ENCODE data around the gene RASL11B. TPM values are rescaled to one million over a fixed set of nuclear protein-coding genes. Genes with fewer than 3 reads are reported as not detected.
A peak's percentile ranks its signal among the peaks of the same experiment; 100 is the strongest.

The RASL11B gene
- total and polyA plus RNA-seq, 8 donors: 0.83 to 6.4 (median 2.9) TPM; not detected in 1

DNA sequence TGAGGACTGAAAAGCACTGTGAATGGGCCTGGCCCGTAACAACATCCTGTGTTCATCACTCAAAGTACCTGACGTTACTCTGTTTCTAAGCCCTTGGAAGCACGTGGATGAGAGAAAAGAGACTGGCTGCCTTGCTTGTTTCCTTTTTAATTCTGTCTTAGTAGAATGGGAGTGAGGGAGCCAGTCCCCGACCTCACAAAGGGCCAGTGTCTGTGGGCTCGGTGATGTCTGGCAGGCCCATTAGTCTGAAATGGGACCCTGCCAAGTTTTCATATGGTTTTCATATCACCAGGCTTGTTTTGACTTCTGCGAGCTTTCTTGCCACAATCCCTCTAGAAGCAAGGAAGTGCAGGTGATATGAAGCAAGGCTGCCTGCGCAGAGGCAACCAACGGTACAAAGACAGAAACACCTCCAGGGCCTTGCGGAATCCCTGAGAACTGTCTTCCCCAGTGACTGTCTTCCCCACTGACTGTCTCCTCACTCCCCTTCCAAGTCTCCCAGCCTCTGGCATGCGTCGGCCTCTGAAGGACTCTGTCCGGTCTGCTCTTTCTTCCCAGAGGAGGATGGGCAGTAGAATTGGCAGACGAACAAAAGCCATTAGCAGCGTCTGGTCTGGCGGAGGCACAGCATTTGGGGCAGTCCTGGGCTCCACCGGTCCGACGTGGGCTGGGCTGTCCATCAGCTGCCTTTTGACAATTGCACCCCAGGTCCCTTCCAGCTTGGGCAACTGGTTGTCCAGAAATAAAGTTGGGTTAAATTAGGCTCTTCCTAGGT is 20.2 kb upstream of the RASL11B start:
- intact Hi-C loops (cut with DNase I; ENCODE audit: low total_unique reads): no loop called here
- 18 to 38% (median 21%) methylated on average over 16 to 18 of the region's 18 CpGs for WGBS, 5 donors
- Histone ChIP-seq H3K9me3 (no peaks in the 10 kb centered on the region), H3K4me1 (peaks cover 13 to 40% (median 28%) of the 10 kb centered on the region in 4 donors), H3K4me3 (peak overlapping the region in 1 of 4 donors; percentile 18), H3K36me3 (no peaks in the 10 kb centered on the region), H3K27ac (peak overlapping the region; percentile 21 to 70 (median 52)), H3K27me3 (no peaks in the 10 kb centered on the region)
- TF ChIP-seq POLR2AphosphoS5 (IDR thresholded peaks at IDR 0.05) (no peak), EP300 (IDR thresholded peaks at IDR 0.05) (no peak), POLR2A (IDR thresholded peaks at IDR 0.05) (no peak)
- TF ChIP-seq, protein P1, sequence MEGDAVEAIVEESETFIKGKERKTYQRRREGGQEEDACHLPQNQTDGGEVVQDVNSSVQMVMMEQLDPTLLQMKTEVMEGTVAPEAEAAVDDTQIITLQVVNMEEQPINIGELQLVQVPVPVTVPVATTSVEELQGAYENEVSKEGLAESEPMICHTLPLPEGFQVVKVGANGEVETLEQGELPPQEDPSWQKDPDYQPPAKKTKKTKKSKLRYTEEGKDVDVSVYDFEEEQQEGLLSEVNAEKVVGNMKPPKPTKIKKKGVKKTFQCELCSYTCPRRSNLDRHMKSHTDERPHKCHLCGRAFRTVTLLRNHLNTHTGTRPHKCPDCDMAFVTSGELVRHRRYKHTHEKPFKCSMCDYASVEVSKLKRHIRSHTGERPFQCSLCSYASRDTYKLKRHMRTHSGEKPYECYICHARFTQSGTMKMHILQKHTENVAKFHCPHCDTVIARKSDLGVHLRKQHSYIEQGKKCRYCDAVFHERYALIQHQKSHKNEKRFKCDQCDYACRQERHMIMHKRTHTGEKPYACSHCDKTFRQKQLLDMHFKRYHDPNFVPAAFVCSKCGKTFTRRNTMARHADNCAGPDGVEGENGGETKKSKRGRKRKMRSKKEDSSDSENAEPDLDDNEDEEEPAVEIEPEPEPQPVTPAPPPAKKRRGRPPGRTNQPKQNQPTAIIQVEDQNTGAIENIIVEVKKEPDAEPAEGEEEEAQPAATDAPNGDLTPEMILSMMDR (IDR thresholded peaks at IDR 0.05): no peak
- peak; percentile 27 to 66 for DNase-seq

DNA sequence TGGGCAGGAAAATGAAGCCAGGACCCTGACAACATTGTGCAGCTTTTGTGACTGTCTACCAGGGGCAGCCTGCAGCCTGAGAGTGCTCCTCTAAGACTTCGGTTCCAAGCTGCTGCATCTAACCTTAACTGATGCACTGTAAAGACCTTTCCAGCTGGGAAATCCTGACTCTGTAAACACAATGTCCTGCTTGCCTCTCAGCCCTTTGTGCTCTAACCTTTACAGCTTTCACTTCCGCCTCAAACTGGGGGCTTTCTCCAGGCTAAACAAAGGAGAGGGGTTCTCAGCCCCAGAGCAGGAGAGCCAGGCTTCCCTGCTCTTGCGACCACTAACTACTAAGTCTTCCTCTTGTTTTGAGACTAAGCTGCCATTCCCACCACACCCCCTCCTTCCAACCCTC is 19.3 kb upstream of the RASL11B start:
- TF ChIP-seq POLR2A (IDR thresholded peaks at IDR 0.05) (no peak), POLR2AphosphoS5 (IDR thresholded peaks at IDR 0.05) (no peak), EP300 (IDR thresholded peaks at IDR 0.05) (no peak)
- TF ChIP-seq, protein P1 (IDR thresholded peaks at IDR 0.05): no peak
- H3K4me1 ChIP-seq: peaks cover 13 to 46% (median 33%) of the 10 kb centered on the region in 4 donors
- intact Hi-C loops (cut with DNase I; ENCODE audit: low total_unique reads): no loop called here
- 35 to 60% (median 52%) methylated on average over 3 of the region's 3 CpGs for WGBS, 5 donors
- H3K27me3 ChIP-seq: no peaks in the 10 kb centered on the region
- H3K27ac ChIP-seq: no peak overlapping the region
- no peaks in the 10 kb centered on the region for H3K36me3 ChIP-seq
- no peak for DNase-seq
- H3K4me3 ChIP-seq: no peak overlapping the region
- H3K9me3 ChIP-seq: no peaks in the 10 kb centered on the region

DNA sequence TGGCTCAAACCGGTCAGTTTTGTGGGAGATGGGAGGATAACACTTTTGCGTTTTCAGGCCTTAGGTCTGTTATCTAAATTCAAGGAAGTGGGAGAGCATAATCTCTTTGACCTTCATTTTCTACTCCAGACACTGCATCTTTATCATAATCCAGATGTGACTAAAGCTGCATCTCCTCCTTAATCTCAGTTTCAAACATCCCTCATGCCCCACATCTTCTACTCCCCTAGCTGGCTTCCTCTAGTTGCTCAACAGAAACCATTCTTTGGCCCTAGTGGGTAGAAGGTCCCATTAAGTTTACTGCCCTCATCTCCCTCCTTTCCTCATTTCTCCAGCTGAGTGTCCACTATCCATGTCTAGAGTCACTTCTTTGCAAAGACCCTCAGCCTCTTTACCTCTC is 18.8 kb upstream of the RASL11B start:
- Histone ChIP-seq H3K27me3 (no peaks in the 10 kb centered on the region), H3K27ac (no peak overlapping the region), H3K4me3 (no peak overlapping the region), H3K9me3 (no peaks in the 10 kb centered on the region), H3K4me1 (peaks cover 13 to 52% (median 34%) of the 10 kb centered on the region in 4 donors), H3K36me3 (no peaks in the 10 kb centered on the region)
- TF ChIP-seq POLR2A (IDR thresholded peaks at IDR 0.05) (no peak), EP300 (IDR thresholded peaks at IDR 0.05) (no peak), POLR2AphosphoS5 (IDR thresholded peaks at IDR 0.05) (no peak)
- TF ChIP-seq, protein P1 (IDR thresholded peaks at IDR 0.05): no peak
- no peak for DNase-seq
- 65 to 84% (median 69%) methylated on average over 2 of the region's 2 CpGs for WGBS, 5 donors
- intact Hi-C loops (cut with DNase I; ENCODE audit: low total_unique reads): no loop called here

DNA sequence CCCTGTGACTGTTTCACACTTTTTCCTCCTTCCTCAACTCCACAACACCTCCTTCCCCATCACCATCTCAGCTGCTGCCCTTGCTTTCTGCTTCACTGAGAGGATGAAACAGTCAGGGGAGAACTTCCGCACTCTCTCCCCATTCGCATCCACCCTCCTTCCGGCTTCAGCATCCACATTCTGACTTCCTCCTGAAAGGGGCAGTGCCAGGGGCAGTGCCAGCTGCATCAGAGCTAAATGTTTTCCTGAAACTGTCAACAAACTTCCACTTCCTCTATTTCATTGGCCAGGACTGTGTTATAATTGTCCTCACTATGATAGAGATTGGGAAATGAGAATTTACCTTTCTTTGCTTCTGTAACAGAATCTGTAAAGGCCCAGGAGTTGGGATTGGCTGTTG is 18.2 kb upstream of the RASL11B start:
- DNase-seq: no peak
- H3K4me1 ChIP-seq: peaks cover 13 to 57% (median 34%) of the 10 kb centered on the region in 4 donors
- no peaks in the 10 kb centered on the region for H3K36me3 ChIP-seq
- H3K27me3 ChIP-seq: no peaks in the 10 kb centered on the region
- H3K4me3 ChIP-seq: no peak overlapping the region
- intact Hi-C loops (cut with DNase I; ENCODE audit: low total_unique reads): no loop called here
- no peak overlapping the region for H3K27ac ChIP-seq
- TF ChIP-seq POLR2AphosphoS5 (IDR thresholded peaks at IDR 0.05) (no peak), EP300 (IDR thresholded peaks at IDR 0.05) (no peak), POLR2A (IDR thresholded peaks at IDR 0.05) (no peak)
- TF ChIP-seq, protein P1 (IDR thresholded peaks at IDR 0.05): no peak
- 73 to 90% (median 84%) methylated on average over 3 of the region's 3 CpGs for WGBS, 5 donors
- no peaks in the 10 kb centered on the region for H3K9me3 ChIP-seq
